Bronchial epithelial cell (primary cell): ENCODE results near the gene PJA2. TPM values are rescaled to one million over a fixed set of nuclear protein-coding genes. Genes with fewer than 3 reads are reported as not detected.

Experiments
- DNase-seq: peaks from one replicate; pipeline ENCODE4 v3.0.0-alpha.2; 2010; ENCODE audit warnings: low read depth
- FAIRE-seq: peaks from 2 replicates; lab custom pipeline; 2011; peaks lifted over from hg19 to GRCh38; lab: Jason Lieb, UNC
- H3K27me3 ChIP-seq: 2 replicates; pipeline ENCODE4 v1.5.1; 2011; ENCODE audit warnings: low read length; ENCODE audit not compliant: control insufficient read depth, insufficient read depth
- H3K36me3 ChIP-seq: 2 replicates; pipeline ENCODE4 v1.5.1; 2011; ENCODE audit warnings: low read length; ENCODE audit not compliant: control insufficient read depth, insufficient read depth
- H3K4me3 ChIP-seq: 2 replicates; pipeline ENCODE4 v1.5.1; 2011; ENCODE audit warnings: mild to moderate bottlenecking, low read depth, low read length, control low read depth
- total RNA-seq: library from RNA; depleted of rRNA; stranded (reverse); fragments of >200 nt; gene quantifications from 2 replicates; pipeline ENCODE4 v1.2.1, GENCODE V29; 2014
- TF ChIP-seq, protein P1 (sequence below): IDR thresholded peaks from 2 replicates; pipeline ENCODE4 v1.5.1; 2011; ENCODE audit warnings: mild to moderate bottlenecking, moderate library complexity, low read length, control low read depth, inconsistent platforms; ENCODE audit not compliant: insufficient read depth, severe bottlenecking

Gene PJA2
- total RNA-seq, 1 donor from 2014 or later = 50.3 TPM

DNA sequence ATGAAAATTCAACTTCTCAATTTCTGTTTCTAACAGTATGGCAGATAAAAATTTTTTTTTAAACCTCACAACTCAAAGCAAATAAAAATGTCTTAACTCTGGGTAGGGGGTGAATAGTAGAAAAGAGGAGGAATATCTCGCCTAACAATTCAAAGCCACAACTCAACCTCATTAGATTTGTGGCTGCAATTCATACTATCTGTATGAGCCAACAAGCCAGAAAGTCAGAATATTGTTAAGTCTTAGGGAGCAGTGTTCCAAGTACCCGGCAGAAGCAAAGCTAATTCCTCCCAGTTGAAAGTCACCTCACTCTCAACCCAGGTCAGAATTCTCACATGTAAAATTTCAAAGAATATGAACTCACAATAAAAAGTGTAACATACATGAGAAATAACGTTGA is 15.0 kb downstream of the PJA2 start:
- H3K27me3 ChIP-seq = no peaks in the 10 kb centered on the region
- FAIRE-seq (no peak), DNase-seq (no peak)
- TF ChIP-seq, protein P1, sequence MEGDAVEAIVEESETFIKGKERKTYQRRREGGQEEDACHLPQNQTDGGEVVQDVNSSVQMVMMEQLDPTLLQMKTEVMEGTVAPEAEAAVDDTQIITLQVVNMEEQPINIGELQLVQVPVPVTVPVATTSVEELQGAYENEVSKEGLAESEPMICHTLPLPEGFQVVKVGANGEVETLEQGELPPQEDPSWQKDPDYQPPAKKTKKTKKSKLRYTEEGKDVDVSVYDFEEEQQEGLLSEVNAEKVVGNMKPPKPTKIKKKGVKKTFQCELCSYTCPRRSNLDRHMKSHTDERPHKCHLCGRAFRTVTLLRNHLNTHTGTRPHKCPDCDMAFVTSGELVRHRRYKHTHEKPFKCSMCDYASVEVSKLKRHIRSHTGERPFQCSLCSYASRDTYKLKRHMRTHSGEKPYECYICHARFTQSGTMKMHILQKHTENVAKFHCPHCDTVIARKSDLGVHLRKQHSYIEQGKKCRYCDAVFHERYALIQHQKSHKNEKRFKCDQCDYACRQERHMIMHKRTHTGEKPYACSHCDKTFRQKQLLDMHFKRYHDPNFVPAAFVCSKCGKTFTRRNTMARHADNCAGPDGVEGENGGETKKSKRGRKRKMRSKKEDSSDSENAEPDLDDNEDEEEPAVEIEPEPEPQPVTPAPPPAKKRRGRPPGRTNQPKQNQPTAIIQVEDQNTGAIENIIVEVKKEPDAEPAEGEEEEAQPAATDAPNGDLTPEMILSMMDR = no peak
- no peaks in the 10 kb centered on the region for H3K36me3 ChIP-seq
- no peak overlapping the region for H3K4me3 ChIP-seq

DNA sequence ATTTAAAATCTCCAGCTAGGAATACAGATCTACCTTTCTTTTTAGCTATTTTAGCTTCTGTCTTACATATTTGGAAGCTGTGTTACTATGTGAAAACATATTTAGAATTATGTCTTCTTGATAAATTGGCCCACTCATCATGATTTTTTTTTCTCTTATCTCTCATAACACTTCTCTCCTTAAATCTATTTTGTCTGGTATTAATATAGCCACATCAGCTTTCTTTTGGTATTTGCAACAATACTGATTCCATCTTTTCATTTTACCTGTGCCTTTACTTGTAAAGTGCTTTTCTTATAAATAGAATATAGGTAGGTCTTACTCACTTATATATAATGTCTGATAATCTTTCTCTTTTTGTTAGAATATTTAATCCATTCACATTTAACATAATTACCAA is 19.6 kb downstream of the PJA2 start:
- FAIRE-seq = no peak
- DNase-seq = no peak
- Histone ChIP-seq H3K36me3 (no peaks in the 10 kb centered on the region), H3K4me3 (no peak overlapping the region), H3K27me3 (no peaks in the 10 kb centered on the region)
- TF ChIP-seq, protein P1 = no peak

DNA sequence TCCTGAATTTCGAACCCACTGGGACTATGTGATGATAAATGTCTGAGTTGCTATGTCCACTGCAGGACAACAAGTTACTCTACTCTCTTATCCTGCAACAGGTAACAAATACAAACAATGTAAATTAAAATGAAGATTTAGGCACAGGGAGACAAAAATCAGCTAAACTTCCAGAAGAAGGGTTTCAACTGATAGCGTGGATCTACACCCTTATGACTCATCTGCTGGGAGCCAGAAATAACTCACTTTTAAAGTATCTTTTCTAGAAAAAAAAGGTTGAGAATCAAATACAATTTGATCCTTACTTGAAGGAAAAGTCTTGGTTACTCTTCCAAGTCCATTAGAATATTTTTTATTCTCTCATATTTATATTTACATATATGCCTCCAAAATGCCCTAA is 21.4 kb downstream of the PJA2 start:
- FAIRE-seq = no peak
- H3K4me3 ChIP-seq = no peak overlapping the region
- no peaks in the 10 kb centered on the region for H3K27me3 ChIP-seq
- TF ChIP-seq, protein P1 = no peak
- DNase-seq = peak; percentile 37
- H3K36me3 ChIP-seq = no peaks in the 10 kb centered on the region

DNA sequence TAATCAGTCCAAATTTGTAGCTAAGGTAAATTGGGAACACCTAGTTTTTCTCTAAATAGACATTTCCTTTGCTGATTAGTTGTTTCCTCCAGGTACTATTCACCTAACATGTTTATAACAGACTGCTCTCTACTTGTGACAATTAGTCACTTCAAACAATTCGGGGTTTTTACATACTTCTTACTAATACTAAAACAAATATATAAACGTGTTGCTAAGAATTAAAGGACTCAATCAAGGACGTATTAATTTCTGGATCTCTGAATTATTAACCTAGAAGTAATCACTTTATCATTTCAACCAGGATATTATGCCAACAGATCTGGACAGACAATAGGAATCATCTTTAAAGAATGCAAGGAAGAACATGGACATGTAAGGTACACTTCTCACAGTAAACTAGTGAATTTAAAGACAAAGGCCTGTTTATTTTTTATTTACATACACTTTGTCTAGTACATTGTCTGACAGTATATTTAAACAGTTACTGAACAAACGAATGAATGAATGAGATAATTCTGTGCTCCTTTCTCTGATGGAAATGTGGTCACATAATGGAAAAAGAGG is 22.3 kb downstream of the PJA2 start:
- FAIRE-seq = no peak
- H3K27me3 ChIP-seq = no peaks in the 10 kb centered on the region
- no peaks in the 10 kb centered on the region for H3K36me3 ChIP-seq
- no peak overlapping the region for H3K4me3 ChIP-seq
- peak; percentile 57 for DNase-seq
- TF ChIP-seq, protein P1 = no peak

DNA sequence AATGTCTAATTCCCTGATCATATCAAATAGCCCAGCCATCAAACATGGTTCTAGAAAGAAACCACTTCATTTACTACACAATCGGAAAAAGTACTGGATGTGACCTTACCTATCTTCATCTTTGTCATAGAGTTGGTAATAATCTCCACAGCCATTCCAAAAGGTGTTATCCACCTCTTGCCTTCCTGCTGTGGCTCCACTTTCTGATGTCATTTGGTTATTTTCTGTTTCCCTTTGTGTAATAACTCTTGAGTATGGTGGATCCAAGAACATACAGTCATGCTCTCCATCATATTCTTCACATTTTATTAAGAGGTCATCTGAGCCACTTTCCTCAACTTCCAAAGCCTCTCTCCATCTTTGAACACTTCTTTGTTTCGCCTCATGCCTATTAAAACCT is 31.7 kb downstream of the PJA2 start:
- no peak for FAIRE-seq
- TF ChIP-seq, protein P1 = no peak
- H3K36me3 ChIP-seq = peaks cover 10% of the 10 kb centered on the region
- no peaks in the 10 kb centered on the region for H3K27me3 ChIP-seq
- no peak for DNase-seq
- no peak overlapping the region for H3K4me3 ChIP-seq

DNA sequence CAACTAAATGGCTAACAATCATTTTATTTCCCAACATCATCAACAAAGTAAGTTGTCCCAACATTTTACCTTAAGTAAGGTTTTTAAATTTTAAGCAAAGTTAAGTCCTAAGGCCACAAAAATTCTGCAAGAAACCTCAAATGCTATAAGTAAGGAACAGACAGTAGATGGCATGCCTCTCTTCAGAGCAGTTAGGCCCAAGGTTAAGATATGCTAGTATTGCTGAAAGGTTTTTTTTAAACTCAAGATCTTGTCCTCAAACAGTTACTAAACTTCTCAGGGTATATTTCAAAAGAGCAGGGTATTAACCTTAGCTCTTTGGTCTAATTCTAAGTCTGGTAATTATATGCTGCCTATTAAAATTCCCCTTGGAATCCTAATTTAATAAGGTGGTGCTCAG is 35.1 kb downstream of the PJA2 start:
- FAIRE-seq = no peak
- DNase-seq = no peak
- Histone ChIP-seq H3K4me3 (no peak overlapping the region), H3K36me3 (peaks cover 10% of the 10 kb centered on the region), H3K27me3 (no peaks in the 10 kb centered on the region)
- TF ChIP-seq, protein P1 = no peak
